IMR-90 (cell line): ENCODE data around the gene RNF181. TPM values are rescaled to one million over a fixed set of nuclear protein-coding genes. Genes with fewer than 3 reads are reported as not detected.

ENCODE experiments used
- ATAC-seq: fragments of 200-7000 bp; cut with Tn5 transposase; 2 replicates; pipeline ENCODE4 v1.9.1; 2020; ENCODE audit warnings: low read depth, mild to moderate bottlenecking, moderate library complexity
- BruUV-seq: library from RNA; stranded (reverse); fragments of 400-500 nt; replicated peaks from 2 replicates; lab custom pipeline; 2021; lab: Mats Ljungman, UMichigan
- CTCF ChIA-PET: fragments of 300-600 bp; formaldehyde crosslinking; extraction: SDS; loops from one replicate; lab custom pipeline; 2021; ENCODE audit warnings: antibody characterized with exemption; lab: Yijun Ruan, JAX
- POLR2A ChIA-PET: fragments of 300-600 bp; sonication (Branson Sonifier 250); formaldehyde crosslinking; loops from one replicate; lab custom pipeline; 2022; ENCODE audit warnings: antibody characterized with exemption; ENCODE audit not compliant: unreplicated experiment; lab: Charles Lee
- DNase-seq: peaks from one replicate; pipeline ENCODE4 v3.0.0; 2013
- H2AFZ ChIP-seq: replicated peaks from 2 replicates; pipeline ENCODE3; 2013; ENCODE audit warnings: low read length, mild to moderate bottlenecking; ENCODE audit not compliant: poor library complexity
- H2AK5ac ChIP-seq: 2 replicates; pipeline ENCODE4 v1.6.1; 2013; ENCODE audit warnings: low read depth, low read length, inconsistent platforms
- H2AK9ac ChIP-seq: replicated peaks from 2 replicates; pipeline ENCODE3; 2013; ENCODE audit warnings: mild to moderate bottlenecking, low read depth, low read length, moderate library complexity; ENCODE audit not compliant: poor library complexity
- H2BK120ac ChIP-seq: 2 replicates; pipeline ENCODE4 v1.6.1; 2013; ENCODE audit warnings: low read depth, low read length, inconsistent platforms
- H2BK15ac ChIP-seq: 3 replicates; pipeline ENCODE4 v1.6.1; 2013; ENCODE audit warnings: low read depth, low read length, inconsistent platforms
- H2BK20ac ChIP-seq: 2 replicates; pipeline ENCODE4 v1.6.1; 2013; ENCODE audit warnings: low read depth, mild to moderate bottlenecking, inconsistent platforms, low read length, moderate library complexity
- H2BK5ac ChIP-seq: 2 replicates; pipeline ENCODE4 v1.6.1; 2013; ENCODE audit warnings: mild to moderate bottlenecking, low read depth, low read length, inconsistent platforms; ENCODE audit not compliant: poor library complexity, severe bottlenecking
- H3K14ac ChIP-seq: replicated peaks from 2 replicates; pipeline ENCODE4 v1.6.1; 2013; ENCODE audit warnings: low read depth, low read length, inconsistent platforms
- H3K18ac ChIP-seq: 2 replicates; pipeline ENCODE4 v1.6.1; 2013; ENCODE audit warnings: low read depth, low read length, control low read depth
- H3K23ac ChIP-seq: 2 replicates; pipeline ENCODE4 v1.6.1; 2013; ENCODE audit warnings: low read depth, low read length, inconsistent platforms
- H3K27ac ChIP-seq: 2 replicates; pipeline ENCODE4 v1.5.1; 2013; ENCODE audit warnings: mild to moderate bottlenecking, control low read depth, low read length; ENCODE audit not compliant: insufficient read depth
- H3K27me3 ChIP-seq: 2 replicates; pipeline ENCODE4 v1.6.1; 2013; ENCODE audit warnings: low read length; ENCODE audit not compliant: control insufficient read depth, insufficient read depth
- H3K36me3 ChIP-seq: 2 replicates; pipeline ENCODE4 v1.6.1; 2013; ENCODE audit warnings: low read length, mixed read lengths; ENCODE audit not compliant: control insufficient read depth, insufficient read depth
- H3K4ac ChIP-seq: 2 replicates; pipeline ENCODE4 v1.6.1; 2013; ENCODE audit warnings: low read depth, low read length, inconsistent platforms
- H3K4me1 ChIP-seq: 2 replicates; pipeline ENCODE4 v1.6.1; 2013; ENCODE audit warnings: low read length, mixed read lengths; ENCODE audit not compliant: control insufficient read depth, insufficient read depth
- H3K4me2 ChIP-seq: 2 replicates; pipeline ENCODE4 v1.6.1; 2013; ENCODE audit warnings: low read depth, mild to moderate bottlenecking, control low read depth, low read length, moderate library complexity
- H3K4me3 ChIP-seq: 2 replicates; pipeline ENCODE4 v1.5.1; 2013; ENCODE audit warnings: low read depth, mild to moderate bottlenecking, control low read depth, low read length, moderate library complexity; ENCODE audit not compliant: insufficient read depth
- H3K56ac ChIP-seq: 2 replicates; pipeline ENCODE4 v1.6.1; 2013; ENCODE audit warnings: low read length, inconsistent platforms; ENCODE audit not compliant: insufficient read depth; ENCODE audit errors: extremely low read depth
- H3K79me1 ChIP-seq, 2 experiments: 2 replicates each; pipeline ENCODE4 v1.6.1; 2013; ENCODE audit warnings: low read length in 2 of 2, inconsistent platforms in 1 of 2, low read depth in 1 of 2
- H3K9ac ChIP-seq: 2 replicates; pipeline ENCODE4 v1.6.1; 2013; ENCODE audit warnings: low read depth, low read length, control low read depth
- H3K9me1 ChIP-seq: 2 replicates; pipeline ENCODE4 v1.6.1; 2013; ENCODE audit warnings: low read length, inconsistent platforms; ENCODE audit not compliant: insufficient read depth
- H3K9me3 ChIP-seq: 2 replicates; pipeline ENCODE4 v1.6.1; 2013; ENCODE audit warnings: low read length; ENCODE audit not compliant: control insufficient read depth, insufficient read depth
- H4K20me1 ChIP-seq: 2 replicates; pipeline ENCODE4 v1.6.1; 2013; ENCODE audit warnings: low read length, inconsistent platforms; ENCODE audit not compliant: insufficient read depth
- H4K5ac ChIP-seq: 2 replicates; pipeline ENCODE4 v1.6.1; 2013; ENCODE audit warnings: mild to moderate bottlenecking, low read depth, low read length, control low read depth
- H4K8ac ChIP-seq, 2 experiments: 2 replicates each; pipeline ENCODE4 v1.6.1; 2013; ENCODE audit warnings: low read depth in 2 of 2, low read length in 2 of 2, control low read depth in 1 of 2, inconsistent platforms in 1 of 2
- H4K91ac ChIP-seq: 2 replicates; pipeline ENCODE4 v1.6.1; 2013; ENCODE audit warnings: low read depth, low read length, inconsistent platforms; ENCODE audit not compliant: insufficient read depth
- CEBPB ChIP-seq: IDR thresholded peaks from 2 replicates; pipeline ENCODE4 v1.6.1; 2012; ENCODE audit warnings: low read depth, low read length, improper control_type of control experiment
- MAZ ChIP-seq: IDR thresholded peaks from 2 replicates; pipeline ENCODE4 v1.6.1; 2012; ENCODE audit warnings: low read depth, mild to moderate bottlenecking, low read length, improper control_type of control experiment, moderate library complexity, borderline replicate concordance
- POLR2A ChIP-seq: IDR thresholded peaks from 2 replicates; pipeline ENCODE4 v1.6.1; 2012; ENCODE audit warnings: mild to moderate bottlenecking, low read depth, low read length
- RCOR1 ChIP-seq: IDR thresholded peaks from 2 replicates; pipeline ENCODE4 v1.6.1; 2012; ENCODE audit warnings: mild to moderate bottlenecking, low read length, improper control_type of control experiment; ENCODE audit not compliant: insufficient replicate concordance
- WGBS, 2 experiments: methylation state at CpG; one replicate each; pipeline versions ENCODE4 v1.1.5 to v1.1.7; 2013; ENCODE audit warnings: missing lambda C conversion rate in 2 of 2; ENCODE audit not compliant: insufficient read length in 1 of 2; ENCODE audit errors: extremely low coverage in 2 of 2; 5-methylcytosine and 5-hydroxymethylcytosine counted together
- dilution Hi-C: fragments of 300-500 bp; cut with HindIII; formaldehyde crosslinking; loops from one replicate; pipeline ENCODE4 v1.14.3; 2018; ENCODE audit warnings: low sequenced_read_pairs; ENCODE audit not compliant: unreplicated experiment
- in situ Hi-C: fragments of 300-500 bp; cut with MboI; formaldehyde crosslinking; loops from 3 replicates; pipeline ENCODE4 v1.14.3; 2019; ENCODE audit warnings: low sequenced_read_pairs, inconsistent platforms, mixed read lengths
- intact Hi-C: fragments of 100-400 bp; cut with micrococcal nuclease; formaldehyde crosslinking; loops from 2 replicates; pipeline ENCODE4 v1.10.0; 2022
- polyA plus RNA-seq, 3 experiments: library from polyadenylated mRNA; depleted of rRNA; stranded (reverse); fragments of >200 nt; gene quantifications; 2 replicates each; pipeline ENCODE4 v1.2.3, GENCODE V29; 2012; ENCODE audit warnings: low replicate concordance in 1 of 3
- total RNA-seq: library from RNA; depleted of rRNA; stranded (reverse); fragments of >200 nt; gene quantifications from 2 replicates; pipeline ENCODE4 v1.2.3, GENCODE V29; 2012
- TF ChIP-seq, protein P1 (sequence below): fragments of 150-350 bp; IDR thresholded peaks from 2 replicates; pipeline ENCODE4 v1.6.1; 2017; ENCODE audit warnings: mild to moderate bottlenecking, antibody characterized with exemption, low read length, low read depth

The RNF181 gene
- total and polyA plus RNA-seq, 2 of the 4 experiments (the other 2 are of a cell fraction): 438 to 498 TPM

DNA sequence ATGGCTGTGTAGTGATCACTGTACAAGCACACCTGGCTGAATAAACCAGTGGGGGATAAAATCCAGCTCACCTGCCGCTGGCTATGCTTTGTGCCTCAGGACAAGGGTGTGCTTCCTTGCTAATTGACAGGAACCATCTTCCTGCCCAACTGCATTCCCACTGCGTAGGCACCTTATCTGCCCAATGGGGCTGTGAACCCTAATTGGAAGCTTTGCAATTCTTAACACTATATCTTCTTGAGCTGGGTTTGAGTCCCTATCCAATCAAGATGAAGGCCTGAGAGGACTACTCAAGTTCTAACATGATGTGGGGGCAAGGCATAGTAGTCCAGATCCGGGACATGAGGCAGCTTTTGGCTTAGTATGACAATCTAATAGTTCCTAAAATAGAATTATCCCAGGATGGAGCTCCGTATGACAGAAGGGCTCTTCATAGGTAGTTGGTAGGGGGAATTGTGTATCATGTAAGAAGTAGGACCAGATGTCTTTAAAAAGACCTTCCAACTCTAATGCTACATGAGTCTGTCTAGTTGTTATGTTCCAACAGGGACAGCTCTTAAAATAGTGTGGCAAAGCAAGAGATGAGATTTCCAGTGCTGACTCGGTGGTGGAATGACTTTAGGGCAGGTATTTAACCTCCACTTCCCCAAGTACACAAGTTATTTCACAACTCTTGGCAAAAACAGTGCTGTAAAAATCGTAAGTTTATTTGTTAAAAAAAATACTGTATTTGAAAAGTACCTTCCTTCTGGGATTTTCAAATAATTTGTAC is 9.2 kb downstream of the RNF181 start:
- 0 out of 2 replicates have a peak overlapping the region, but pooled peaks have one; percentile 8 for H3K14ac ChIP-seq
- no TSS peak for BruUV-seq
- dilution Hi-C loops: no loop called here
- H4K91ac ChIP-seq: no peak overlapping the region
- H3K4me2 ChIP-seq: peak overlapping the region; percentile 38; the same call in 1 of the 2 replicates
- H3K18ac ChIP-seq: no peak overlapping the region
- no peak for DNase-seq
- POLR2A ChIA-PET: interaction anchor here (0.6 to 2.3 kb wide), 2 partner anchors 9 to 38 kb away, joined by 3 to 14 read pairs; partner anchors contain the start of gene RNF181
- no peak for ATAC-seq
- no peak overlapping the region for H2BK120ac ChIP-seq
- no peak overlapping the region for H4K5ac ChIP-seq
- WGBS, 2 experiments: 100% methylated on average over 1 of the region's 6 CpGs; no CpG with 5 or more reads in 1 of the 2 experiments
- H3K27me3 ChIP-seq: no peaks in the 10 kb centered on the region
- peak overlapping the region; percentile 17; the same call in 1 of the 3 replicates for H2BK15ac ChIP-seq
- H2AFZ ChIP-seq: no peak overlapping the region
- peaks cover 33% of the 10 kb centered on the region for H3K9me1 ChIP-seq
- H3K4me3 ChIP-seq: no peak overlapping the region
- peak overlapping the region; percentile 77 for H2BK5ac ChIP-seq
- peaks cover 21% of the 10 kb centered on the region for H3K36me3 ChIP-seq
- H2AK9ac ChIP-seq: no peak overlapping the region
- peak overlapping the region; percentile 57 for H2AK5ac ChIP-seq
- H2BK20ac ChIP-seq: peak overlapping the region; percentile 22; the same call in 1 of the 2 replicates
- no peak overlapping the region; the same call in 1 of the 2 replicates for H3K9ac ChIP-seq
- in situ Hi-C loops: no loop called here
- H3K4ac ChIP-seq: peak overlapping the region; percentile 62; the same call in 1 of the 2 replicates
- H3K56ac ChIP-seq: no peak overlapping the region; the same call in 1 of the 2 replicates
- CTCF ChIA-PET: interaction anchor here (0.9 kb wide), 1 partner anchor 103 kb away, joined by 3 read pairs; no protein-coding TSS in a partner anchor
- peak overlapping the region; percentile 56; the same call in 1 of the 2 replicates for H3K23ac ChIP-seq
- no peaks in the 10 kb centered on the region for H3K9me3 ChIP-seq
- intact Hi-C loops: loop anchor here (5.0 kb wide), 1 partner anchor 42 kb away; the partner anchor contains the start of gene GGCX
- peaks cover 29 to 76% of the 10 kb centered on the region in 2 experiments for H3K79me1 ChIP-seq
- TF ChIP-seq, protein P1, sequence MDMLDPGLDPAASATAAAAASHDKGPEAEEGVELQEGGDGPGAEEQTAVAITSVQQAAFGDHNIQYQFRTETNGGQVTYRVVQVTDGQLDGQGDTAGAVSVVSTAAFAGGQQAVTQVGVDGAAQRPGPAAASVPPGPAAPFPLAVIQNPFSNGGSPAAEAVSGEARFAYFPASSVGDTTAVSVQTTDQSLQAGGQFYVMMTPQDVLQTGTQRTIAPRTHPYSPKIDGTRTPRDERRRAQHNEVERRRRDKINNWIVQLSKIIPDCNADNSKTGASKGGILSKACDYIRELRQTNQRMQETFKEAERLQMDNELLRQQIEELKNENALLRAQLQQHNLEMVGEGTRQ: no peak
- no peak for TF ChIP-seq POLR2A
- TF ChIP-seq MAZ: no peak
- TF ChIP-seq RCOR1: no peak
- peak; percentile 64; the same call in 1 of the 2 replicates for TF ChIP-seq CEBPB
- peaks cover 11% of the 10 kb centered on the region; the same call in 1 of the 2 replicates for H4K20me1 ChIP-seq
- H4K8ac ChIP-seq: no peak overlapping the region; a peak in 1 of 4 replicates
- peaks cover 25% of the 10 kb centered on the region for H3K4me1 ChIP-seq
- peak overlapping the region; percentile 18; the same call in 1 of the 2 replicates for H3K27ac ChIP-seq
